Fibroblast of skin of right biceps (primary cell): Measurements from ENCODE around the gene ZNF19.
"Not testable (repeated sequence)": the region's sequence is repeated elsewhere in the genome, so short reads cannot be mapped to it uniquely, and the experiment has no call there.

Experiments
- DNase-seq: peaks from one replicate; pipeline ENCODE4 v3.0.0-alpha.2; 2013

Gene ZNF19

DNA sequence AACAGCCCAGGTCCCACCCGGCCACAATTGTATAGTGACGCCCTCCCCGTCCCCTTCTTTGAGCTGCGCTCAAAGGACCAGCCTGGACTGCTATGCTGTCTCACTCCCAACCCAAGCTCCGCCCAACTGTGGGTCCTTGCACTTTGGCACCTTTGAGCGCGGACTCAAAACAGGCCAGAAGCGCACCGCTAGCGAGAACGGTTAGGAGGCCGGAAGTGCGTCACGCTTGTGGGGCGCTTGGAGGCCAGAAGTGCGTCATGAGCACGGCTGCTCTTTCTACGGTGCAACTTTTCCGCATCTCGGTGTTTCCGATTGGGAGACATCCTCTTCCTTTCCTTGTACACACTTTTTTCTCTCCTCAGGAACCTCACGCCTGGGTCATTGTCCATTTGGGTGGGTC, at the start of gene ZNF19:
ZNF19 (minus strand) TSS at position 203 of the 400 bp plus-strand sequence. CDS start 7,210 bp downstream, outside the sequence.
- DNase-seq, result no peak

DNA sequence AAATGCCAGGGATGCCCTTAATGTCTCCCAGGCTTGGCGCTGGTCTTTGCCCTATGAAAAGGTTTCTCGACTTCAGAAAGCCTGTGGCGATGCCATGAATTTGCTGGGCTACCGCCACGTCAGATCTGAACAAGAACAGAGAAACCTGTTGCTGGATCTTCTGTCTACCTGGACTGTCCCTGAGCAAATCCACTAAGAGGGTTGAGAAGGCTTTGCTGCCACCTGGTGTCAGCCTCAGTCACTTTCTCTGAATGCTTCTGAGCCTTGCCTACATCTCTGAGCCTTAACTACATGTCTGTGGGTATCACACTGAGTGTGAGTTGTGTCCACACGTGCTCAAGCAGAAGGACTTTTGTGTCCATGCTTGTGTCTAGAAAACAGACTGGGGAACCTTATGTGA, 48.5 kb upstream of the ZNF19 start:
- peak; percentile 27 for DNase-seq

DNA sequence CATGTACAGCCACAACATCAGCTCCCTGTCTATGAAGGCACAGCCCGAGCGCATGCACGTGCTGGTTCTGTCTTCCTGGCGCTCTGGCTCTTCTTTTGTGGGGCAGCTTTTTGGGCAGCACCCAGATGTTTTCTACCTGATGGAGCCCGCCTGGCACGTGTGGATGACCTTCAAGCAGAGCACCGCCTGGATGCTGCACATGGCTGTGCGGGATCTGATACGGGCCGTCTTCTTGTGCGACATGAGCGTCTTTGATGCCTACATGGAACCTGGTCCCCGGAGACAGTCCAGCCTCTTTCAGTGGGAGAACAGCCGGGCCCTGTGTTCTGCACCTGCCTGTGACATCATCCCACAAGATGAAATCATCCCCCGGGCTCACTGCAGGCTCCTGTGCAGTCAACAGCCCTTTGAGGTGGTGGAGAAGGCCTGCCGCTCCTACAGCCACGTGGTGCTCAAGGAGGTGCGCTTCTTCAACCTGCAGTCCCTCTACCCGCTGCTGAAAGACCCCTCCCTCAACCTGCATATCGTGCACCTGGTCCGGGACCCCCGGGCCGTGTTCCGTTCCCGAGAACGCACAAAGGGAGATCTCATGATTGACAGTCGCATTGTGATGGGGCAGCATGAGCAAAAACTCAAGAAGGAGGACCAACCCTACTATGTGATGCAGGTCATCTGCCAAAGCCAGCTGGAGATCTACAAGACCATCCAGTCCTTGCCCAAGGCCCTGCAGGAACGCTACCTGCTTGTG, 47.8 kb upstream of the ZNF19 start:
- no peak for DNase-seq

DNA sequence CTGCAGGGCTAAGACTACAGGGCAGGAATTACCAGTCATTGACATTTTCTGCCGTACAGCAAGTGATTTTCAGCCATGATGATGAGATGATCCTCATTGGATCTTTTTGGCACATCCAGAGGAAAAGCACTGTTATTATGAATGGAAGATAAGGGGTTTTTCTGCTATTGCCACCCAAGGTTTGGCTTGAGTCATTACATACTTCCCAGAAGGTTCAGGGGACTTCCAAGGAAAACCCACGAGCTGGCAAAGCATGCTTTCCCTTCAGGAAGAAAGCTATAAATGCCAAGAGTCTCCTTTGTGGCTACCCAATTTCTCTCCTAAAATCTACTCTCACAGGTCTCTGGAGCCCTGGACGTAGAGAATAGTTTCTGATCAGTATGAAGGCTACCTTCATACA, 43.2 kb upstream of the ZNF19 start:
- no peak for DNase-seq

DNA sequence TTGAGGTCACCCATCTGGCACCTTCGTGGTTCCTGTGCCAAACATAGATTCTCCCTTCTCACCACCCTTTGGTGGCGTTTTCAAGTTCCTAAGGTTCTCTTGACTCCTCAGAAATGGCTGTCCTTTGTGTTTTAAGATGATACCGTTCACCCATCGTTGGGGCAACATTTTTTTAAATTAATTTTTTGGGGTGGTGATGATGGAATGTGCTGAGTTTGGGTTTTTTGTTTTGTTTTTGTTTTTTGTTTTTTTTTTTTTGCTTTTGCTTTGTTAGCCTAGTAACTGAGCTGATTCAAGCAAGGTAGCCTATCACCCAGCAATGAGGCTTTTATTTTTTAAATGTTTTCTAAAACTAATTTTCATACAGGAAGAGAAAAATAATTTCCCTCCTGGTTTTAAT, 39.7 kb upstream of the ZNF19 start:
- no peak for DNase-seq

DNA sequence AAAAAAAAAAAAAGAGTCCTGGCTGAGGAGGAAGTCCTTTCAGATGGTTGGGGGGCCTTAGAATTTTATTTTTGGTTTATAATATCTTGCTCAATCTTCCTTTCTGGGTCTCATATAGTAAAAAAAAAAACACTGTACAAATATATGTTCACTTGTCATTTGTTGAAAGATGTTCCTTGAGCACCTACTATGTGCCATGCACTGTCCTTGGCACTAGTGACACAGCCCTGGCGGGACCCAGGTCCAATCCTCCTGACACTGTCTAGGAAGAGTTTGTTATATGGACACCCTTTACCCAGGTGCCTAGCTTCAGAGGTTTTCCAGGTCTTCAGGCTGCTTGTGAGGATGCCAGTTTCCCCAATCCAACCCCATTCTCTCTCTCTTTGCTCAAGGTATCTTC, 39.1 kb upstream of the ZNF19 start:
- DNase-seq, result no peak

DNA sequence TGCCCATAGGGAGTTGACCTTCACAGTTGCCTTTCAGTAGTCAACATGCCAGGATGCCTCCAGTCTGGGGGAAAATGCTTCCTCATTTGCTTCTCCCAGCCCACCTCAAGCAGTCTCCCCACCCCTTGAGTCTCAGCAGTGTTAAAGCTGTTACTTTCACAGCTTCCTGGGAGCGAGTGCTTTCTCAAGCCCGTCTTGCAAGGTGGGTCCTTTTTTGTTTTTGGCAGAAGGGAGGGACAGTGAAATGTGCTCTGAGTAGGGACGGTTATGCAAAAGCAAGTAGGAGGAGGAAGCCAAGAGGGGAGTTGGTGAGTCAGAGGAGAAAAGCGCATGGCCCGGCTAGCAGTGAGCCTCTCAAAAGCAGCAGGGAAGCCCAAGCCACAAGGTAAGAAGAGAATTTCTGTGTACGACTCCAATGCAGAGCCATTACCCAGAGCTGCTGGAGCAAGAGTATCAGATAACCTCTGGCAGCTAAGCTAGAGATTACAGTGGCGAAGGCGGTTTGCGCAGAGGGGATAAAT, 37.0 kb upstream of the ZNF19 start, which contains the start of gene CHST4:
CHST4 (plus strand) TSS at position 316 of the 521 bp plus-strand sequence. CDS start 10,252 bp downstream, outside the sequence.
- peak; percentile 78 for DNase-seq

DNA sequence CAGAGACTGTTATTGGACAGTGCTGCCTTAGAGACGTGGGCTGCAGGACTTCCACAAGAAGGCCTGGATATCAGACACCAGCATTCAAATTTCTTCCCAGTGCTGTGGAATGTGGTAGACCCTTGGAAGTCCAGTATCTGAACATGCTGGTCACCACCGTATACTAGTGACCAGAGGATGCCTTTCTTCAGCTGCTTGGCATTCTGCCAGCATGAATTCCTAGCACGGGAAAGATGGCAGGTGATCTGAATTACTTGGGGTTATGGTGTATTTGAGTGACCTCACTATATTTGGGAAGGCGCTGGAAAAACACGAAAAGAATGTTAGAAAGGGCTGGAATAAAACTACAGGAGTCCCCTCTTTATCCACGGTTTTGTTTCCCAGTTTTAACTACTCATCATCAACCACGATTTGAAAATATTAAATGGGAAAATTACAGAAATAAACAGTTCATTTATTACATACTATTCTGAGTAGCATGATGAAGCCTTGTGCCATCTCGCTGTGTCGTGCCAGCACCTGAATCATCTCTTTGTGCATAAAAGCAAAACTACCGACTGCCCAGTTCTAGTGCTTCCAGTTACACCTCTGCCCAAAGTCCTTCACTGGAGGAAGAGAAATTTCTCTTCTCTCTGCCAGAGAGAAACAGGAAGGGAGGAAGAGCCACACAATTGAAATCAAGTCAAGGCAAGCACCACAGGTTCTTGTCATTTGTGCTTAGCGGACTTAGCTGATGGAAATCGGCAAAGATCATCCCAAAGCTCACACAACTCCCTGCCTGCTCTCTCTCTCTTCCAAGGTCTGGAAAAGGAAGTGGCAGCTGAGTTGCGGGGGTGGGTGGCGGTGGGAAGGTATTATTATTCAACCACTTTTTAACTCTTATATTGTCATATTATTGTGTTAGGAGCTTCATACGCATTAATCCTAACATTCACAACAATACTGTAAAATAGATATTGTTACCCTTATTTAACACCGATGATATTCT, 35.7 kb upstream of the ZNF19 start:
- no peak for DNase-seq

DNA sequence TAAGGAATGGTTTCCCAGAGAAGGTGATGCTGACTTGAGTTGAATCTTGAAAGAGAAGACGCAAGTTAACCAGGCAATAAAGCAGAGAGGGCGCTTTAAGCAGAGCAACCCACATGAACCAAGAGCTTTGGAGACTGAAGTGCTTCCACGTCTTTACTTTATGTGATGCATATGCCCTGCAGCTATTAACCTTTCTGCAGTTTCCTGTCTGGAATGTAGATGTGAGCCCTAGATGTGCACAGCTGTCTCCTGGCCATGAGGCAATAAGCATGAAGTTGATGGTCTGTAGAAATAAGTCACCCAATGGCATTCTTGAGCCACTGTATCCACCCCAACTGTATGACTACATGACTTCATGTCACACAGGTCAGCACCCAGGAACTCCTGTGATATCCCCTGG, 31.4 kb upstream of the ZNF19 start:
- no peak for DNase-seq

DNA sequence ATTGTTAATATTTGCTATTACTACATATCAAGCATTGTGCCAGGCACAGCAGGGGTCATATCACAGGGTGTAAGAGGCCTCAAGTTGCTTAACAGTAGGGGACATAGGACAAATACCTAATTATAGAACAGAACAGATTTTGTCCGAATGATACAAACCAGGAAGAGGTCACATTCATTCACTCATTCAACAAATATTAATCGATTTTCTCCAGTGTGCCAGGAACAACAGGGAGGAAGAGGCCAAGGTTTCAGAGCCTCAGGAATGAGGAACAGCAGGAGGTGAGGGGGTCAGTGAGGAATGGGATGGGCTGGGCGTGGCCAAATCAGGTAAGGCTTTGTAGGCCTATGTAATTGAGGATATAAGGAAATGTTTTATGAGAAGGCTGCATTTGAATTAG, 25.9 kb upstream of the ZNF19 start:
- no peak for DNase-seq

DNA sequence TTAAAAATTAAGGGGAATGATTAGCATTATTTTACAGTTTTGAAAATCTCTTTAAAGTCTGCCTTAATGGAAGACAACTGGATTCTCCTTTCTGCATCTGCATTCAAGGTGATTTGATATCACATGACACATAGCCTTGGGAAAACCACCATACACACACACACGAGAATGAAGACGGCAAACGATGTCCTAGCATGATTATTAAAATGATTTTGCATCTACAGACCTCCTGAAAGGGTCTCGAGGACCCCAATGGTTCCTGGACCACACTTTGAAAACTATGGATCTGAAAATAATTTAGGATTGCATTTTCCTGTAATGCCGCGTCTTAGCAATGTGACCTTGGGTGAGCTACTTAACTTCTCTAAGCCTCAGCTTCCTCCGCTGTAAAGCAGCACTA, 25.4 kb upstream of the ZNF19 start:
- no peak for DNase-seq

DNA sequence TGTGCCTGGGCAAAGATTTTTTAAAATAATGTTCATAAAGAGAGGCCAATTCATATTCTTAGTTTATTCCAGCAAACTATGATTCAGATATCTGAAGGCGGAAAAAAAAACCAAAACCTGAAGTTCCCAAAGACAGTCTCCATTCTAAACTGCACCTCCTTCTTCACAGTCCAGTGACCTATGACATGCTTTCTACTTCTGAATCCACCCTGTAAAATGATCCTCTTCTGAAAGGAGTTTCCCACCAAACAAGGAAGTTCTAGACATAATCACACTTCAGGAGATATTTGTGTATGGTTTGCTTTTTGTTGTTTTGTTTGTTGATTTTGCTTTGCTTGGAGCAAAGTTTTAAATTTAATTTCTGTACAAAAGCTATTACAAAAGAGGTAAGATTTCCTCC, 24.2 kb upstream of the ZNF19 start:
- no peak for DNase-seq

DNA sequence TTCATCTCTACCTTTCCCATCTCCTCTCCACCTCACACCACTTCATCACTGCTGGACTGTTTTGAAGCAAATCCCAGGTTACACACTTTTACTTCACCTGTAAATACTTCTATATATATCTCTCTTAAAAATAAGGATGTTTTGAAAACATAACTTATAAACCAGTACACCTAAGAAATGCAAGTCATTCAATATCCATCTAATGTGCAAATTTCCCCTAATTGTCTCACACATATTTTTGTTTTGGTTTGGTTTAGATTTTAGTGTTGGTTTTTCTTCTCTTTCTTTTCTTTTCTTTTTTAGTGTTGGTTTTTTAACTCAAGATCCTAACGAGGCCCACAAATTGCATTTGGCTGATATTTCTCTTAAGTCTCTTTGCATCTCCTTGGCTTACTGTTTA, 17.9 kb upstream of the ZNF19 start:
- no peak for DNase-seq

DNA sequence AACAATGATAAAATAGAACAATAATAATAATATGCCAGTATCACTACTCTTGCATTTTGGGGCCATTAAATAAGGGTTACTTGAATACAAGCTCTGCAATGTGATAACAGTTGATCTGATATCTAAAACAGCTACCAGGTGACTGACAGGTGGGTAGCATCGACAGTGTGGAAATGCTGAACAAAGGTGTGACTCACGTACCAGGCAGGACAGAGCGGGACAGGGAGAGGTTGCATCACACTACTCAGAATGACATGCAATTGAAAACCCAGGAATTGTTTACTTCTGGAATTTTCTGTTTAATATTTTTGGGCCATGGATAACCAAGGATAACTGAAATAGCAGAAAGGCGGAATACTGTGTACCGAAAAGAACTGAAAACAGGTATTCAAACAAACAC, 15.8 kb upstream of the ZNF19 start:
- no peak for DNase-seq

DNA sequence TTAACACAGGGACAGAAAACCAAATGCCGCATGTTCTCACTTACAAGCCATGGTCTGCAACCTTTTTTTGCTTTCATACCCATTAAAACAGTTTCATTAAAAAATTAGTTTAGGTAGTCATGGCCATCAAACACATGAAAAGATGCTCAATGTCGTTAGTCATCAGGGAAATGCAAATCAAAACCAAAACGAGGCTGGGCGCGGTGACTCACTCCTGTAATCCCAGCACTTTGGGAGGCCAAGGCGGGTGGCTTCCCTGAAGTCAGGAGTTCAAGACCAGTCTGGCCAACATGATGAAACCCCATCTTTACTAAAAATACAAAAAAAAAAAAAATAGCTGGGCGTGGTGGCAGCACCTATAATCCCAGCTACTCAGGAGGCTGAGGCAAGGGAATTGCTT, 14.9 kb upstream of the ZNF19 start:
- not testable (repeated sequence) for DNase-seq

DNA sequence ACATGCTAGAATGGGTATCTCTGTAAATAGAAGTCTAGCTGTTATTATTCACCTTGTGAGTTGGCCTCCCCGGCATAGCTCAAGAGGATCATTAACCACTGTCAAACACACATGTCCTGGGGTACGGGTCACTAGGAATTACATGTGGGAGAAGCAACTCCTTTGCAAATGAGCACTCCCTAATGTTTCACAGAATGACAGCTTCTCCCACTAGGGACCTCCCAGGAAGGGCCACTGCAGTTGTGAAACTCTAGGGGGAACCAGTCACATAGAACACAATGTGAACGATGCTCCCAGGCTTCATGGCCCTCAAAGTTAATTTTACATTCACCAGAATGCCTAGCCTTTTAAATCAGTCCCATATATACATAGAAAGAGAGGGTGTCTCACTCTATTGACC, 12.4 kb upstream of the ZNF19 start:
- DNase-seq, result no peak

DNA sequence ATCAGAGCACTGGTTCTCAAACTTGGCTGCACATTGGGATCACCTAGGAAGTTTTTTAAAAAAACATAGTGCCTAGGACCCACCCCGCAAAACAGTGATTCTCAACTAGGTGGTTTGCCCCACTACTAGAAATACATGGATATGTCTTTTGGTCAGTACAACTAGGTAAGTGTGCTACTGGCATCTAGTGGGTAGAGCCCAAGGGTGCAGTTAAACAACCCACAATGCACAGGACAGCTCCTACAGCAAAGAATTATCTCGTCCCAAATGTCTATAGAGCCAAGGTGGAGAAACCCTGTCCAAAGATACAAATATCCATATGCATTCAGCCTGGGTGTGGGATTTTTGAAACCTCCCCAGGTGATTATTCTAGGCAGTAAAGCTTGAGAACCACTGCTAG, 11.8 kb upstream of the ZNF19 start:
- no peak for DNase-seq

DNA sequence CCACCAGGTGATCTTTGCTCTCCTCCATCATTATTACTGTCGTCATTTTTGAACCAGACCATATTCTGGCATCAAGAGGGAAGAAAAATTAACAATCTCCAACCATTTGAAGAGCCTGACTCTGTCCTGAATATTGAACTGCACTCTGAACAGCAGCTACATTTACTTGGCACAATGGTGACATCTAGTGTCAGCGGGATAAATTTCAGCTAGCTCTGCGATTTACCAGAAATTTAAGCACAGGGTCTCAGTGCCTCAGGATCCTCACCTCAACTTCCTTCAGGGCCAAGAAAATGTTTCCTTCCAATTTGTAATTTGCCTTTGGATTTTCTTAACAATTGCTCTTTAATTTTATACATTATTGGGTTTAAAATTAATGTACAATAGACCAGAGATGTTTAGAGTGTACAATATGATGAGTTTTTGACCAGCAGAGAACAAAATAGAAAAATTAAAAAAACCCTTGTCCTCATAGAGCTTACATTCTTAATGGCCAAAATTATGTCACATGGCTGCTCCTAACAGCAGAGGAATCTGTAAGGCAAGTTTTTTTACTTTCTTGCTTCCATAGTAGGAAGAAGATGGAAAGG, 10.7 kb upstream of the ZNF19 start:
- peak; percentile 45 for DNase-seq

DNA sequence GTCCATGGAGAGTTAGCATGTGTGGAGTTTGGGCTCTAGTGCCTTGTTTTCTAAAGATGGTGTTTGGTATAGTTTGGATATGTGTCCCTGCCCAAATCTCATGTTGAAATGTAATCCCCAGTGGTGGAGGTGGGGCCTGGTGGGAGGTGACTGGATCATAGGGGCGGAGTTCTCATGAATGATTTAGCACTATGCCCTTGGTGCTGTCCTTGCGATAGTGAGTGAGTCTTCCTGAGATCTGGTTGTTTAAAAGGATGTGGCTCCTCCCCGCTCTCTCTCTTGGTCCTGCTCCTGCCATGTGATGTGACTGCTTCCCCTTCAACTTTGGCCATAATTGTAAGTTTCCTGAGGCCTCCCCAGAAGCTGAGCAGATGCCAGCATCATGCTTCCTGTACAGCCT, 8.9 kb upstream of the ZNF19 start:
- no peak for DNase-seq

DNA sequence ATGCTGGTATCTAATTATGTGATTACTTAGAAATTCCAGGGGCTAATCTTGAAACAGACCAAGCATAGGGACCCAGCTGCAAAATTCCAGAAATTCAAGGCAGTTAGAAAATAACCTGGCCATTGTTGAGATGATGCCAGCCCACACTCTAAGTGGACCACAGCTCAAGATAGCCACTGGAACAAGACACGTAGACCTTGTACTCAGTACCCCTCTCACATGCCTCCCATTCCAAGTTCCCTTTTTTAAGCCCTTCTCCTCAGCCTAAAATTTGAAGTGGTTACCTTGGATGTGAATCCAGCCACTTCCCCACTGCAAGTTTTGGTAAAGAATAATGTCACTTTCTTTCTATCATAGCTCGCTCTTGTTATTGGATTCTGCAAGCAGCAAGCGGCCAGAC, 4.1 kb upstream of the ZNF19 start:
- DNase-seq, result no peak

DNA sequence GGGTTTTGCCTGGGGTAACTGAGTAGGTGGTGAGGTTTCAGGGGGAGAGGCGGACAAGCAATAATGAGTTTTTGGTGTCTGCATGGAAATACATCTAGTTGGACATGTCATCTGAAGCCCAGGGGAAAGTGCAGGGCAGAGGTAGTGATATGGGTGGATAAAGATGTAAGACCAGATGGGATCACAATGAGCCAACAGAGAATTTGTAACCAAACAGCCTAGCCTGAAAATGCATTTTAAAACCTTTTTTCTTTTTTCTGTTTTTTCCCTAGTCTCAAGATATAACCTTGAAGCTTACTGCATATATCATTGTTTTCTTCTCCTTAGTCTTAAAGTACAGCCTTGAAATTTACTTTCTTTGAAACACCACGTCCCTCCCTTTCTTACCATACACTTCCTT, 3.7 kb upstream of the ZNF19 start:
- DNase-seq, result no peak

DNA sequence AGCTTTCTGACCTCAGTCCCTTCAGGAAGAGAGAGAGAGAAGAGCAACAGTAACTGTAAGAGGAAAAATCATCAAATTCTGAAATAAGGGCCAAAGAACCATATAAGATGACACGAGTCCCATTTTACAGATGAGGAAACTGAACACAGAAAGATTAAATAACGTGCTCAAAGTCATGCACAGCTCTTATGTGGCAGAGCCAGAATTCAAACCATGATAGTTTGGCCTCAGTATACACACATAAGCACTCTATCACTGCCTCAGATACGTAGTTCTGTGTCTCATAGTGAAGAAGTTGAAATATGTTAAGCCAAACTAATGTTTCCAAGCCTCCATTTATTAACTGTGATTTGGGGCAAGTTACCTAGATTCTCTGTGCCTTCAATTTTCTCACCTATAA, 1.9 kb upstream of the ZNF19 start:
- no peak for DNase-seq

DNA sequence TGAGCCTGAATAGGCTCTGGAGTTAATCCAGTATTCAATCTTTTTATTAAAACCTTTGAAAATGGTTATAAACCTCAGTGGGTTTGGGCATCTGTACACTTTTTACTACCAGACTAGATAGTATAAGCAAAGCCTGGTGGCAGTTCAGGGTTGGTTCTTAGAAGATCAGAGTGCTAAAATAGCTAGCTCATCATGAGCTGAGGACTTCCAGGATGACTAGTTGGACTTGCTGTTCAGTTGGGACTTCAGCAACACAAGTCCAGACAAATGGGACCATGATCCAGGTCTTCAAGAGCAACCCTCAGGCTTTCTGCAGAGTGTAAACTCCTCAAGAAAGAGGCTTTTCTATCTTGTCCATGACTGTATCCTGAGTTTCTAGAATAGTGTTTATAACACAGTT, 1.2 kb upstream of the ZNF19 start:
- no peak for DNase-seq
